RWPE2 (cell line): ENCODE data around the gene NGB.
"Not testable (repeated sequence)": the region's sequence is repeated elsewhere in the genome, so short reads cannot be mapped to it uniquely, and the experiment has no call there.

Source experiments
- ATAC-seq: fragments of 200-7000 bp; cut with Tn5 transposase; 3 replicates; pipeline ENCODE4 v1.9.1; 2021; ENCODE audit warnings: low read depth
- DNase-seq: peaks from one replicate; pipeline ENCODE4 v3.0.0-alpha.2; 2020; ENCODE audit warnings: low spot score
- H3K27ac ChIP-seq: fragments of 450-650 bp; 2 replicates; pipeline ENCODE4 v1.5.1; 2017; ENCODE audit warnings: mild to moderate bottlenecking; ENCODE audit not compliant: poor library complexity, severe bottlenecking
- H3K27me3 ChIP-seq: fragments of 250-450 bp; sonication (Bioruptor Pico); 2 replicates; pipeline ENCODE4 v1.5.1; 2021; ENCODE audit warnings: mild to moderate bottlenecking, moderate library complexity; ENCODE audit not compliant: insufficient read depth, poor library complexity, severe bottlenecking
- H3K36me3 ChIP-seq: fragments of 250-450 bp; sonication (Bioruptor Pico); 2 replicates; pipeline ENCODE4 v1.5.1; 2020; ENCODE audit warnings: low read depth, mild to moderate bottlenecking, moderate library complexity
- H3K4me1 ChIP-seq: fragments of 250-450 bp; sonication (Bioruptor Pico); 2 replicates; pipeline ENCODE4 v1.5.1; 2021; ENCODE audit warnings: mild to moderate bottlenecking, moderate library complexity; ENCODE audit not compliant: insufficient read depth, poor library complexity, severe bottlenecking
- H3K4me3 ChIP-seq: fragments of 250-450 bp; sonication (Bioruptor Pico); 2 replicates; pipeline ENCODE4 v1.5.1; 2021; ENCODE audit warnings: mild to moderate bottlenecking, moderate library complexity; ENCODE audit not compliant: severe bottlenecking
- H3K9me3 ChIP-seq: fragments of 250-450 bp; sonication (Bioruptor Pico); 2 replicates; pipeline ENCODE4 v1.5.1; 2021; ENCODE audit warnings: mild to moderate bottlenecking, moderate library complexity; ENCODE audit not compliant: severe bottlenecking
- TF ChIP-seq, protein P1 (sequence below): fragments of 450-650 bp; IDR thresholded peaks from one replicate; pipeline ENCODE4 v1.5.1; 2017; ENCODE audit warnings: mild to moderate bottlenecking, moderate library complexity; ENCODE audit not compliant: poor library complexity, severe bottlenecking

Gene NGB, protein sequence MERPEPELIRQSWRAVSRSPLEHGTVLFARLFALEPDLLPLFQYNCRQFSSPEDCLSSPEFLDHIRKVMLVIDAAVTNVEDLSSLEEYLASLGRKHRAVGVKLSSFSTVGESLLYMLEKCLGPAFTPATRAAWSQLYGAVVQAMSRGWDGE

DNA sequence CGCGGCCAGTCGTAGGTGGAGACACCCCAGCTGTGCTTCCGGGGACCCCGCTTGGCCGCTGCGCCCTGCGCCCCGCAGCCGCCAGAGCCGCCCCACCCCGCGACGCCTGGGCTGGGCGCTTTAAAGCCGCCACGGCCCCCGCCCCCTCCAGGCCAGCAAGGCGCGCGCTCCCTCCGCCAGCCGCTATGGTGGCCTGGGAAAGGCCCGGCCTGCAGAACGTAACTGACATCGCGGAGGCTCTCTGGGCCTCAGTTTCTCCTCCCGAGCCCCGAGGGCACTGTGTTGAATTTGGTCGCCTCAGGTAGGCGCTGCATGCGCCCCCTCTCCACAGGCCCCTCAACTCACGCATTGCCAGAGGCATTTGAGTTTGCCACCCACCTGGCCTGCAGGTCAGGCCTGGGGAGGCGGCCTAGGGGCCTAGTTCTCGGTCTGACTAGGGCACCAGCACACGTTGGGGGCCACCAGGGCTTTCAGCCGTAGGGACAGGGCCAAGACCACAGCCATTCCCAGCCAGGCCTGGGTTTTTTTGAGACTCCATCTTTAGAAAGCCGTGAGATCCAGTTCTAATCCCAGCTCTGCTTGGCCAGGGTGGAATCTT lies at the start of gene NGB:
NGB (minus strand) TSS at position 94 of the 598 bp plus-strand sequence. CDS start 269 bp downstream, outside the sequence.
- peaks cover 22% of the 10 kb centered on the region for H3K27me3 ChIP-seq
- ATAC-seq, result 0 out of 3 replicates have a peak, but pooled peaks have one; percentile 4
- peaks cover 5% of the 10 kb centered on the region for H3K9me3 ChIP-seq
- no peaks in the 10 kb centered on the region for H3K36me3 ChIP-seq
- no peak for DNase-seq
- H3K4me1 ChIP-seq, result peaks cover 4% of the 10 kb centered on the region
- peak within 1 kb of the TSS; percentile 8 for H3K4me3 ChIP-seq
- TF ChIP-seq, protein P1, sequence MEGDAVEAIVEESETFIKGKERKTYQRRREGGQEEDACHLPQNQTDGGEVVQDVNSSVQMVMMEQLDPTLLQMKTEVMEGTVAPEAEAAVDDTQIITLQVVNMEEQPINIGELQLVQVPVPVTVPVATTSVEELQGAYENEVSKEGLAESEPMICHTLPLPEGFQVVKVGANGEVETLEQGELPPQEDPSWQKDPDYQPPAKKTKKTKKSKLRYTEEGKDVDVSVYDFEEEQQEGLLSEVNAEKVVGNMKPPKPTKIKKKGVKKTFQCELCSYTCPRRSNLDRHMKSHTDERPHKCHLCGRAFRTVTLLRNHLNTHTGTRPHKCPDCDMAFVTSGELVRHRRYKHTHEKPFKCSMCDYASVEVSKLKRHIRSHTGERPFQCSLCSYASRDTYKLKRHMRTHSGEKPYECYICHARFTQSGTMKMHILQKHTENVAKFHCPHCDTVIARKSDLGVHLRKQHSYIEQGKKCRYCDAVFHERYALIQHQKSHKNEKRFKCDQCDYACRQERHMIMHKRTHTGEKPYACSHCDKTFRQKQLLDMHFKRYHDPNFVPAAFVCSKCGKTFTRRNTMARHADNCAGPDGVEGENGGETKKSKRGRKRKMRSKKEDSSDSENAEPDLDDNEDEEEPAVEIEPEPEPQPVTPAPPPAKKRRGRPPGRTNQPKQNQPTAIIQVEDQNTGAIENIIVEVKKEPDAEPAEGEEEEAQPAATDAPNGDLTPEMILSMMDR, result no peak
- H3K27ac ChIP-seq, result no peak within 1 kb of the TSS

DNA sequence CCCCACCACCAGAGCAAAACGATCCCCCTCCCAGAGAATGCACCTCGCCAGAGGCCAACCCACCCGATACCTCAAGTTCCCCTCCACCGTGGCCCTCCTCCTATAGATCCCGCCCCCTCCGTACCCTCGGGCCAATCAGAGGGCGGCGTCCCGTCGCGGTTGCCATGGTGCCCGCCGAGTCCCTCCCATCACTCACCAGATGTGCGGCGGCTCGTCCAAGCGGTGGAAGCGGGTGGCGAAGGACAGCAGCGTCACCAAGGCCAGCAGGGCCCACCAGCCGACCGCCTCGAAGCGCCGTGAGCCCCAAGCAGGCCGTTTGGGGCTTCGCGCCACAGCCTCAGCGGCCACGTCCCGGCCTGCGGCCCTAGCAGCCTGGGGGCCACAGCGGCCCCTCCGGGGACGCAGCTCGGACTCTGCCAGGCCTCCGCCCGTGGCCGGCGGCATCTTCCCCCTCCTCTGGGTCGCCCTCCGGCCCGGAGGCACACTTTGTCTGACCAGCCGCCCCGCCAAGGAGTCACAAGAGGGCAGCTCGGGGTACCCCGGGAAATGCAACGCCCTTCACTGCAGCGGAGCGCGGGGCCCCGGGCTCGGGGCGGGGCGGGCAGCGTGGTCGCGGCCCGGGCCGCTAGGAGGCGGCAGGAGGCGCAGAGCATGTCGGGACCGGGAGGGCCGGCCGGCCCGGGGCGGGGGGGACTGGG lies 49.4 kb upstream of the NGB start, which contains the start of gene POMT2:
POMT2 (minus strand) TSS at position 646 of the 698 bp plus-strand sequence; CDS start at position 444, 202 bp downstream.
- peak within 1 kb of the TSS; percentile 70 for H3K27ac ChIP-seq
- H3K9me3 ChIP-seq, result no peaks in the 10 kb centered on the region

DNA sequence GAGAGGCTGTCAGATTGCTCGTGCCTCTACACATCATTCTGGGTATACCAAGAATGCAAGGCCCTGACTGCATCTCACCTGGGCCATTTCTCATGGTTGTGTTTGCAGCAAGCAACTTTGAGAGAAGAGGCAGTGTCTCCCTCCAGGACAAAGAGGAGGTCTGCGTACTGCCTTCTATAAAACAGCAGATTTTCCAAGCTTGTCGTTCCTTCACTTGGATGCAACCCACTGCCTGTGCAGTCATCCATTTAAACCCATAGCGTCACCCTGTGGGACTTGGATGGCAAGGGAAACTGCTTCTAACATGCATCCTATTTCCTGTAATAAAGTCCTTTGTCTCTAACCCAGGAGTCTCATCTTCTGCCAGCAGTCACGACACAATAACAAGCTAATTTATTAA lies 48.4 kb upstream of the NGB start:
- Histone ChIP-seq H3K36me3 (no peaks in the 10 kb centered on the region), H3K4me3 (no peak overlapping the region), H3K27ac (peak overlapping the region; percentile 70), H3K4me1 (peaks cover 17% of the 10 kb centered on the region), H3K27me3 (no peaks in the 10 kb centered on the region), H3K9me3 (no peaks in the 10 kb centered on the region)
- ATAC-seq, result no peak
- TF ChIP-seq, protein P1, result no peak
- DNase-seq, result no peak

More for the DNA sequence above, 49.4 kb upstream of the NGB start, which contains the start of gene POMT2:
- H3K27me3 ChIP-seq, result no peaks in the 10 kb centered on the region
- ATAC-seq, result peak; percentile 68
- TF ChIP-seq, protein P1, result peak; percentile 73
- H3K4me3 ChIP-seq, result peak within 1 kb of the TSS; percentile 90
- no peaks in the 10 kb centered on the region for H3K36me3 ChIP-seq
- peak; percentile 95 for DNase-seq
- peaks cover 15% of the 10 kb centered on the region for H3K4me1 ChIP-seq

DNA sequence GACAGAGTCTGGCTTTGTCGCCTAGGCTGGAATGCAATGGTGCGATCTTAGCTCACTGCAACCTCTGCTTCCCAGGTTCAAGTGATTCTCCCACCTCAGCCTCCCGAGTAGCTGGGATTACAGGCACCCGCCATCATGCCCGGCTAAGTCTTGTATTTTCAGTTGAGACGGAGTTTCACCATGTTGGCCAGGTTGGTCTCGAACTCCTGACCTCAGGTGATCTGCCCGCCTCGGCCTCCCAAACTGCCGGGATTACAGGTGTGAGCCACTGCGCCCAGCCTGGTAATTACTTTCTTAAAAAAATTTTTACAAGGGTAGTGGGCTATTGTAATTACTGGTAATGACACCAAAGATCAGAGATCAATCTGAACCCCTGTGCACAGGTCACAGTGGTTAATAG lies 47.8 kb upstream of the NGB start:
- not testable (repeated sequence) for H3K27me3 ChIP-seq, H3K4me3 ChIP-seq, H3K27ac ChIP-seq, ATAC-seq, H3K9me3 ChIP-seq, H3K36me3 ChIP-seq, DNase-seq
- H3K4me1 ChIP-seq, result peaks cover 23% of the 10 kb centered on the region

DNA sequence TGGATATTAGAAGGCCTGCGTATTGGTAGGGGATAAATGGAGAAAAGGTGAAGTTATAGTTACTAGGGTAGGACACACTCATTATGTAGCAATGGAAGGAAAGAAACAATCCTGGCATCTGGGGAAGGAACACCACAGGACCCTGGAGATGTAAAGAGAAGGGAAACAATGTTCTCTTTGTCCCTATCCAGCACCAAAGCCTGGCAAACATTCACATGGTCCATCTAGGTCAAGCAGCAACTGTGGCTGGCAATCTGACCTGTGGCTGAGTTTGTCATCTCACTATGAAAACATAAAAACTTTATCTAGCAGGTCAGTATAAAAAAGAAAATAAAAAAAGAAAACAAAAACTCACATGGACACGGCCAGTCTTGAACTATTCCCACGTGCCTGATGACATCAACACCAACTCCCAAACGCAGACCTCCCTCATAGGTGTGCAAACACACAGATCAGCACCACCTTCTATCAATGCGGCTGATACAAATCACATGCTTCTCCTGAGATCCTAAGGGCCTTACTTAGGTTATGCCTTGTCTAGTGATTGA lies 47.1 kb upstream of the NGB start:
- Histone ChIP-seq H3K36me3 (no peaks in the 10 kb centered on the region), H3K27ac (no peak overlapping the region), H3K4me1 (peaks cover 28% of the 10 kb centered on the region), H3K27me3 (no peaks in the 10 kb centered on the region), H3K4me3 (no peak overlapping the region), H3K9me3 (no peaks in the 10 kb centered on the region)
- DNase-seq (no peak), ATAC-seq (no peak)
- TF ChIP-seq, protein P1, result no peak
